GM18870 (cell line): Measurements from ENCODE around the gene ADCY4.
"Not testable (repeated sequence)": the region's sequence is repeated elsewhere in the genome, so short reads cannot be mapped to it uniquely, and the experiment has no call there.

Source experiments
- ATAC-seq: cut with Tn5 transposase; IDR thresholded peaks from one replicate; pipeline ENCODE4 v1.9.1; 2021; ENCODE audit warnings: moderate library complexity; ENCODE audit not compliant: unreplicated experiment

The ADCY4 gene

GRCh38 chr14:24334431-24335291, at the start of gene ADCY4:
ADCY4 (minus strand) TSS chr14:24335071; CDS start chr14:24334652, 419 bp downstream.
- no peak for ATAC-seq

GRCh38 chr14:24384169-24384568, 49.3 kb upstream of the ADCY4 start:
- no peak for ATAC-seq

- no peak for ATAC-seq
These were observed 47.1 kb upstream of the ADCY4 start for GRCh38 chr14:24382064-24382371.

- no peak for ATAC-seq
These were observed 46.6 kb upstream of the ADCY4 start for GRCh38 chr14:24381363-24382063.

- no peak for ATAC-seq
These were observed 45.2 kb upstream of the ADCY4 start for GRCh38 chr14:24379907-24380730.

- ATAC-seq, result no peak
These were observed 44.4 kb upstream of the ADCY4 start for GRCh38 chr14:24378981-24379906.

DNA sequence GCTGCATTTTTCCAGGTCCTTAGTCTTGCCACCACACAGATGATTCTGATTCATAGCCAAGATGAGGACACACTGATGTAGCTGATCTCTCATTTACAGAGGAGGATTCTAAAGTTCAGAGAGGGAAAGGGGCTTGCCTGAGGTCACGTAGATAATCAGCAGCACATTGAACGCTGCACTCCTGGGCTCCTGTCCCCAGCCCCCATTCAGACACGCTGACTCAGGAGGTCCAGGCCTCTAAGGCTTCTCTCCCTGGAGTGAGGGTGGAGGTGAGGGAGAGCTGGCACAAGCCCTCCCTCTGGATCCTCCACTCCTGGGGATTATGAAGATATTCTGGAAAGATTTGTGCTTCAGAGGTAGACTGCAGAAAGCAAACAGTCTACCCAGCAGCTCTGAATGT, 43.5 kb upstream of the ADCY4 start:
- no peak for ATAC-seq

DNA sequence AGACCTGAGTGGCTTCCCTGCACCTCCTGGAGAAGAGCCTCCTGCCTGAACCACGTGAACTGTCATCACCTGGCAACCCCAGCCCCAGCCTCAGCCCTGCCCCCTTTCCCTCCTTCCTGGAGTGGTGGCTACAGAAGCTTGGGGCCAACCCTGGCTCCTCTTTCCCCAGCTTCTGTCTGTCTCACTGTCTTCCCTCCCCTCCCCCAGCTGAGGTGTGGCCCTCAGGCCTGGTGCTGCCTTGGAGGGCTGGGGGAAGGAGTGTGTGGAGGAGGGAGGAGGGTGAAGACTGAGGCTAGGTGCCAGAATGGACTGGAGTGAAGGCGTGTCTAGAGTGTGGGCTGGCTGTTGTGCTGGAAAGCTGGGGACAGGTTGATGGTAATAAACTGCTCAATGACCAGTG, 42.8 kb upstream of the ADCY4 start:
- ATAC-seq, result no peak

GRCh38 chr14:24377126-24377525, 42.3 kb upstream of the ADCY4 start:
- ATAC-seq, result no peak

DNA sequence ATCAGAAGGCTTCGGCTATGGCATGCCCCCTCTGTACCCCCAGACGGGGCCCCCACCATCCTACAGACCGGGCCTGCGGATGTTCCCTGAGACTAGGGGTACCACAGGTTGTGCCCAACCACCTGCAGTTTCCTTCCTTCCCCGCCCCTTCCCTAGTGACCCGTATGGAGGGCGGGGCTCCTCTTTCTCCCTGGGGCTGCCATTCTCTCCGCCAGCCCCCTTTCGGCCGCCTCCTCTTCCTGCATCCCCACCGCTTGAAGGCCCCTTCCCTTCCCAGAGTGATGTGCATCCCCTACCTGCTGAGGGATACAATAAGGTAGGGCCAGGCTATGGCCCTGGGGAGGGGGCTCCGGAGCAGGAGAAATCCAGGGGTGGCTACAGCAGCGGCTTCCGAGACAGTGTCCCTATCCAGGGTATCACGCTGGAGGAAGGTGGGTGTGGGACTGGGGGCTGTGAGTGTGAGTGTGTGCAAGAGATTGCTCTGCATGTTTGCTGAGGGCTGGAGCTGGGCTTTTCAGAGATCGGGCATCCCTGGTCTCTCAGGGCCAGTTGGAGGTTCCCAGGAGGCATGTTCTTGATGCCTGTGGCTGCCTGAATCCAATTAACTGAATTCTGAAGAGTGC, 41.7 kb upstream of the ADCY4 start:
- ATAC-seq, result no peak

GRCh38 chr14:24372701-24373416, 38.0 kb upstream of the ADCY4 start:
- ATAC-seq, result no peak

GRCh38 chr14:24371605-24372004, 36.7 kb upstream of the ADCY4 start:
- not testable (repeated sequence) for ATAC-seq

DNA sequence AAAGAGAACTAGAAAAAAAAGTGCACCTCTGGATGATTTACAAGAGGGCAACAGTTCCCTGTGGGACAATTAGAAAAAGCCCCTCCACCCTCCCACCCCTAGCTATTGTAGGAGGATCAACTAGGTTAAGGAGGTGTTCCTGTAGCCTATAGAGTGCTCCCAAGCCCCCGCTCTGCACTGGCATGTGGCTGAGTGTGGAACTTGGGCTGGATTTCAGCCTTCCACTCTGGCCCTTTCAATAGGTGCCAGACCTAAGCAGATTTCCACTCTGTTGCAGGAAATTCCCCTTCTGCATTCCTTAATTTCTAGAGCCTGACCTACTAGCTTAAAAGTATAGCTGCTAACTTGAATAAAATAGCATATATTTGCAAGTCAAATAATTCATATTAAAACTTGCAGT, 35.9 kb upstream of the ADCY4 start:
- ATAC-seq, result no peak

GRCh38 chr14:24369907-24370687, 35.2 kb upstream of the ADCY4 start:
- ATAC-seq, result no peak

- no peak for ATAC-seq
These were observed 34.6 kb upstream of the ADCY4 start for GRCh38 chr14:24369463-24369862.

GRCh38 chr14:24368562-24369252, 33.8 kb upstream of the ADCY4 start:
- ATAC-seq, result no peak

- ATAC-seq, result no peak
These were observed 33.3 kb upstream of the ADCY4 start for GRCh38 chr14:24368212-24368561.
